Activated CD4-positive, CD25-positive, alpha-beta regulatory T cell treated with anti-CD3 and anti-CD28 coated beads, Interleukin-2, amount 50 U/mL, for 16 hours (primary cell): ENCODE results near the gene NDUFS6.
"Not testable (repeated sequence)": the region's sequence is repeated elsewhere in the genome, so short reads cannot be mapped to it uniquely, and the experiment has no call there.

Source experiments
- DNase-seq: peaks from one replicate; pipeline ENCODE4 v3.0.0-alpha.2; 2020; ENCODE audit warnings: low read depth, low spot score

Gene NDUFS6

DNA sequence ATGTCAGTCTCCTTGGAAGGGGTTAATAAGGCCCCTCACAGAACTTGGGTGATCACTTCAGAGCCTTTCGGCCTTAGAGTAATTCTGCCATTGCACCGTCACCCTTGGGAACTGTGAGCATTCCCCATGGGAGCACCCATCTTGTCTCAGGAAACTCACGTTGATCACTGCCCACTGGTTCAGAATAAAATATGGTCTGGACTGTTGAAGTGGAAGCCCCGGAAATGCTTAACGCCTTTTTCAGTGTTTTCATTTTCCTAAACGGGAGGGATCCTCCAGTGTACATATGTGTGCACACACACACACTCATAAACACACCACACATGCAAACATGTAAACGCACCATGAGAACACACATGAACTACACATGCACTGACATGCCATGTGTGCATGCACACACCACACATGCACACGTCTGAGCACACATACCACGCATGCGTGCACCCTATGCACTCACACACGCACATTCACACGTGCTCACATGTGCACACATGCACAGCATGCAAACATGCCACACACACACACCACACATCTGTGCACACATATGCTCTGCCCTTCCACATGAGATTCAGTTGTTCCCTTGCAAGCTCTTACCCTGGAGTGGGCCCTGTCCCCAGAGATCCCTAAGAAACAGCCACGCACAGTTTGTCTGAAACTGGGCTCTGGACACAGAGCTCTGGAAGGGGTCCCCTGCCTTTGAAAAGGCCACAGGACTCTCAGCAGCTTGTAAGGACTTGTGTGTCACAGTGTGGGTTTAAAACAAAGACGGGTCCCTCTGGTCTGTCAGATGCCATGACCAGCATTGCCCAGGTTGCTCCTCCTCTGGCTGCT lies 18.6 kb upstream of the NDUFS6 start:
- DNase-seq, result no peak

DNA sequence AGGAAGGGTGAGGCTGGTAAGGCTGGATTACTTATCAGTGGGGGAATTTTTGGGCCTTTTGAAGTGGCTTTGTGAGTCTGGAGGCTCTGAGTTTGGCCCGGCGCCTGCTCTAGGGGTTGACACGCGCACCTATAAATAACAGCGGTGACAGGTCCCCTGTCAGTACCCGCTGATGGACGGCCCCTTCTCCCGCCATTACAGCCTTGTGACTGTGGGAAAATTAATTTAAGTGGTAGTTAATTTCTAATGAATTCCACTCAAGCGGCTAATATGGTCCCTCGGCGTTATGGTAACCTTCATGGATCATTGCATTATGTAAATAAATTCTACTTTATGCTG lies 18.0 kb upstream of the NDUFS6 start:
- no peak for DNase-seq

GRCh38 chr5:1784197-1785050 lies 16.8 kb upstream of the NDUFS6 start:
- no peak for DNase-seq

- no peak for DNase-seq
Measured at GRCh38 chr5:1785062-1785461, 16.1 kb upstream of the NDUFS6 start.

GRCh38 chr5:1785984-1786383 lies 15.2 kb upstream of the NDUFS6 start:
- no peak for DNase-seq

DNA sequence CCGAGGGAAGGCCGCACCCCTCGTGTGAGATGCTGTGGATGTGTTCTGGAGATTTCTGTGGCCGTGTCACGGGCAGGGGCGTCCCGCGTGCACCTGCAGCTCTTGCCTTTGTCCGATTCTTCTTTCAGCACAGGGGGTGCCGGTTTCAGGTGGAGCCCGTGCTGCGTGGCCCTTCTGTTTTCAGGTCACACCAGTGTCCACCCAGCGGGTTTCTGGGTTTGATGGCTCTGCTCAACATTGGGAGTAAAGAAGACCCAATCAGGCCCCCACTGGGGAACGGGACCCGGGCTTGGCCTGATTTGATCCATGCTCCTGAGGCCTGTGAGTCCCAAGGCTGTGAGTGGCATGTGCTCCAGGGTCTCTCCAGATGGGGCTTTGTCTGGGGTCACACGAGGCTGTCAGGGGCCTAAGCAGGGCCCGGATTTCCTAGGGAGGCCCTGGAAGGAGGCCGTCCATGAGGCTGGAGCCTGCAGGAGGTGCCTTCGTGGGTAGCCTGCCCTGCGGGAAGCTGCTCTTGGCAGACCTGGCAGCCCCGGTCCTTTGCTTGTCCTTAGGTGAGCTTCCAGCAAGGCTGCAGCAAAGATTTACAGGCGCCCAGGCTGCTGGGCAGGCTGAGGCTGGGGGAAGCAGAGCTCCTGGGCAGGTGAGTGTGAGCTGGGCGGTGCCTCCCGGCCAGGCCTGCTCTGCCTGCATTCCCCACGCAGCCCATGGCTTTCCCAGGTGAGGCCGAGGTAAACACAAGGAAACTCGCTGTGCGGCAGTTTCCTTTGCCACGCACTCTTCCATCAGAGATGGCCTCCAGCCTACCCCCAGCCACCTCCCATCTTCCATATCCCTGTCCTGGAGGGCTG lies 14.4 kb upstream of the NDUFS6 start:
- no peak for DNase-seq

GRCh38 chr5:1787472-1788047 lies 13.6 kb upstream of the NDUFS6 start:
- DNase-seq, result no peak

DNA sequence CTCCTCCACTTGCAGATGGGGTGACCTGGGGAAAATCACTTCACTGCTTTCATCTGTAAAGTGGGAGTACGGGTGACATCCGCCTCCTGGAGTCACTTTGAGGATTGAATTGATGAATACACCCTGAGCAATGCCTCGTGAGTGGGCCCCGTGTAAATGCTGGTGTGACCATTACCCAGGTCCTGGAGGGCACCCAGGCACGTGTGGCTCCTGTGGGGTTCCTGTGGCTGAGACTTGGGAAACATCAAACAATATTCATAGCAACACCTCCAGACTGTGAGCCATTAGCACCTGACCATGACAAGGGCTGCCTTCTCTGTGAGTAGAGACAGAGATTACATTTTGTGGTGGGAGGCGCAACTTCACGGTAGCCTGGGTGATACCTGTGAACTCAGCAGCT lies 13.0 kb upstream of the NDUFS6 start:
- DNase-seq, result no peak

GRCh38 chr5:1788828-1789227 lies 12.4 kb upstream of the NDUFS6 start:
- no peak for DNase-seq

GRCh38 chr5:1789438-1789833 lies 11.8 kb upstream of the NDUFS6 start:
- DNase-seq, result not testable (repeated sequence)

DNA sequence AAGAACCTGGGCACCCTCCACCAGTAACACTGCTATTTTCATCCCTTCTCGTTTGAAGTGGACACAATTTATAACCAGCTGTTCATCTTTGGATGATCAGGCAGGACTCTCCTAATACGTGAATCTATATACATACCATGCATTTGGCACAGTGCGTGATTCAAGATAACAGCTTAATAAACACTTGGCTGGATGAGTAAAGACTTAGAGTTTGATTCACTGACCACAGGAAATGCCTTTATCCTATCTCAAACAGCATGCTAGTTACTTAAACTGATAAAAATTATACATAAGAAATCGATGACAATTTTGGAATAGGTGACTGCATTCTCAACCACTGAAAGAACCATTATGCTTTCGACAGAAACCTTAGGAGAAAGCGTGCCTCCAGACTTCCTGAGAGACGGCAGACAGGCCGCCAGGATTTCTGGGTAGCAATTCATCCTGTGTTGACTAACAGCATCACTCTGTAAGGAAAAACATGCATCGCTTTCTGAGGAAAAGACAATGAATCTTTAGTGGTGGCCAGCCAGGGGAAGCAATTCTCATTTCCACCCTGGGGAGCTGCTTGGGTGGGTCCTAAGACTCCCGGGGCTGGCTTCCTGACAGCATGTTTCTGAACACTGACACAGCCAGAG lies 11.3 kb upstream of the NDUFS6 start:
- no peak for DNase-seq

DNA sequence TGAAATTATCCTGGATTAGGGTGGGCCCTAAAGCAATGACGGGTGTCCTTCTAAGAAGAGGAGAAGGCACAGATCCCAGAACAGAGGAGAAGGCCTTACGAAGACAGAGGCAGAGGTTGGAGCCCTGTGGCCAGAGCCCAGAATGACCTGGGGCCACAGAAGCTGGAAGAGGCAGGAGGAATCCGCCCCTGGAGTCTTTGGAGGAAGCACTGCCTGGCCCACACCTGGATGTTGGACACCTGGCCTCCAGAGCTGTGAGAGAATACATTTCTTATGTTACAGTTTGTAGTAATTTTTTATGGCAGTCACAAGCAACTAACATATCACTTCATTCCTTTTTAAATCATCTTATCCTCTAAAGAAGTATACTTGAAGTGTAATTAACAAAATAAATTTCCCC lies 10.0 kb upstream of the NDUFS6 start:
- no peak for DNase-seq

- peak; percentile 63 for DNase-seq
Measured at GRCh38 chr5:1792842-1793266, 8.4 kb upstream of the NDUFS6 start.

- no peak for DNase-seq
Measured at GRCh38 chr5:1793301-1793740, 7.9 kb upstream of the NDUFS6 start.

DNA sequence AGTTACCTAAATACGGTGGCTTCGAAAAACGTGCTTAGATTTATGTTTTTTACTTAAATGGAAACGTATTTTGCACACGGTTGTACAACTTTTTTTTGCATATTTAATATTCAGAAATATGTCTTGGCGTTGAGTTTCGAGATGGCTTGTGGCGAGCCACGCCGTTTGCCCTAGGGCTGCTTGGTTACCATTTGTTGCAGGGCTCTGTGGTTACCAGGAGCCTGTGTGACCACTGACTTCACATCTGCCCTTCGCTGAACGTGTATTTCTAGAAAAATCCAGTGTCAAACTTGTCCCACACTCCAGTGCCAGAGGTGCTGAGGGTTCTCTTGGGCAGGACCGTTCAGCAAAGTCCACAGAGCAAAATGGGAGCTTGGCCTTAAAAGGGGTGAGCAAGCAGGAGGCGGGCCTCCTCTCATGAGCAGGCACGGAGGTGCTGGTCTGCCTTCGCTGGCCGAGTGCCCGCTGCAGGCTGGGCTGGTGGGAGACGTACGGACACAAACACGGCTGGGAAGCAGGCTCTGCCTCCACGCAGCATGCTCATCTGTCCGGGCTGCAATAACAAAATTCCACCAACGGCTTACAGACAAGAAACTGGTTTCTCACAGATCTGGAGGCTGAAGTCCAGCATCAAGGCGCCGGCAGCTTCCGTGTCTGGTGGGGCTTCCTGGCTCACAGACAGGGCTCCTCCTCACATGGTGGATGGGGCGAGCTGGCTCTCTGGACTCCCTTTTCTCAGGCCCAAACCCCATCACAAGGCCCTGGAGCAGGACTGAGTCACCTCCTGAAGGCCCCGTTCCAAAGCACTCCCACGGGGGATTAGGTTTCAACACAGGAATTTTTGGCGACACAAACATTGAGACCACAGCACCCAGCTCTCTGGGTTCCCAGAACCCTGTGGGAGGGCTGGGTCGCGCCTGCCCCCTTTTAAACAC lies 7.0 kb upstream of the NDUFS6 start:
- DNase-seq, result no peak

GRCh38 chr5:1794901-1795290 lies 6.3 kb upstream of the NDUFS6 start:
- DNase-seq, result no peak

DNA sequence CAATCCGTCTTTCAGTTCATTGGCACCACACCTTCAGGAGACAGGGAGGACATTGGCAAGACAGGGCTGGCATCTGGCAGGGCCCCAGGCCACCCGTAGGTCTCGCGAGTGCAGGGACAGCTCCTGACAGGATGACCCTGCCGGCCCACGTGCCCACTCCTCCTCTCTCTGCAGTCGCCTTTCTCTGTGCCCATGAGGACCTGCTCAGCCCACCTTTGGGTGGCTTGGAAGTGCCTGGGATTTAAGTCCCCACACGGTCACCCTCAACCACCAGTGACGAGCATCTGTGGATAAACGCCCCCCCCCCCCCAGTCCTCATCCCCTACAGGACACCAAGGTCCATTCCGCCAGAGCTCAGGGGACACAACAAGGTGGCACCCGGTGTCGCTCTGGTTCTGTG lies 5.7 kb upstream of the NDUFS6 start:
- DNase-seq, result no peak

GRCh38 chr5:1795931-1796330 lies 5.3 kb upstream of the NDUFS6 start:
- no peak for DNase-seq

DNA sequence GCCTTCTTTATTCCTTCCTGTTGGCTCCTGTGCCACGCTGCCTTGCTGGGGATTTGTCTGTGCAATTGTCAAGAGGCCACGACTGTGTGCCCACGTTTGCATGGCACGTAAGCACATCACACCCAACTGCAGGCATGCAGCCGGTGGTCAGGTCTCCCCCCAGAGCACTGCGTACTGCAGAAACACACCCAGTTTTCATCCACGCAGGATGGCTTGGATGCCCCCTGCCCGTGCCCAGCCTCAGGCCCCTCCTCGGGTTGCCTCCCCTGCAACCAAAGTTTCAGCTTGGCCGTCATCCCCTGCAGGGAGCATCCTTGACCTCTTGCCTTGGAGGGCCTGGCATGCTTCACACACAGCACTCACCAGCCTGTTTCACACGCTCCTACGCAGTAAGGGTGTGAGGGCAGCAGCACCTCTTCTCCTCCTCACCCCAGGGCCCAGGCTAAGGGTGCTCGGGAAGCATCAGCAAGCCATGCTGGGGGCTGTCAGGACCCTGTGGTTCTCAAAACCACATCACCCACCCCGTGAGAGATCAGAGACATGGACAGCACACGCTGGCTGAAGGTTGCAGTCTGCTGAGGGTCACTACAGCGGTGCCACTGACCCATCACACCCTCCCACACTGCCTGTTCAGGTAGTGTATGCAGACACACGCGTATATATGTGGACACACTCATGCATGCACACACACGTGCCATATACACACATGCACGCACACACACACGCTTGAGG lies 4.7 kb upstream of the NDUFS6 start:
- DNase-seq, result no peak
